Nephron (organoid): ENCODE data around the gene FBXO42.
A peak's percentile ranks its signal among the peaks of the same experiment; 100 is the strongest.

ENCODE experiments used
- H3K27ac Mint-ChIP-seq, 3 experiments: 2 replicates each; pipeline ENCODE4 v1.8.0; 2020; ENCODE audit warnings: mixed read lengths in 3 of 3, mild to moderate bottlenecking in 2 of 3, moderate library complexity in 1 of 3
- H3K27me3 Mint-ChIP-seq: 2 replicates; pipeline ENCODE4 v1.8.0; 2021; ENCODE audit warnings: low read depth, mild to moderate bottlenecking, moderate library complexity, mixed read lengths
- H3K36me3 Mint-ChIP-seq: 2 replicates; pipeline ENCODE4 v1.8.0; 2020; ENCODE audit warnings: low read depth, mixed read lengths
- H3K4me1 Mint-ChIP-seq: 2 replicates; pipeline ENCODE4 v1.8.0; 2020; ENCODE audit warnings: mixed read lengths
- H3K4me3 Mint-ChIP-seq, 3 experiments: 2 replicates each; pipeline ENCODE4 v1.8.0; 2020; ENCODE audit warnings: mild to moderate bottlenecking in 3 of 3, mixed read lengths in 3 of 3, moderate library complexity in 2 of 3
- H3K9me3 Mint-ChIP-seq: 2 replicates; pipeline ENCODE4 v1.8.0; 2020; ENCODE audit warnings: mixed read lengths
- TF ChIP-seq, protein P1 (sequence below), 3 experiments: fragments of 200-600 bp; sonication (generic); IDR thresholded peaks; one replicate each; pipeline ENCODE4 v1.5.0; 2021; ENCODE audit warnings: antibody characterized with exemption in 3 of 3; ENCODE audit not compliant: unreplicated experiment in 3 of 3

The FBXO42 gene

DNA sequence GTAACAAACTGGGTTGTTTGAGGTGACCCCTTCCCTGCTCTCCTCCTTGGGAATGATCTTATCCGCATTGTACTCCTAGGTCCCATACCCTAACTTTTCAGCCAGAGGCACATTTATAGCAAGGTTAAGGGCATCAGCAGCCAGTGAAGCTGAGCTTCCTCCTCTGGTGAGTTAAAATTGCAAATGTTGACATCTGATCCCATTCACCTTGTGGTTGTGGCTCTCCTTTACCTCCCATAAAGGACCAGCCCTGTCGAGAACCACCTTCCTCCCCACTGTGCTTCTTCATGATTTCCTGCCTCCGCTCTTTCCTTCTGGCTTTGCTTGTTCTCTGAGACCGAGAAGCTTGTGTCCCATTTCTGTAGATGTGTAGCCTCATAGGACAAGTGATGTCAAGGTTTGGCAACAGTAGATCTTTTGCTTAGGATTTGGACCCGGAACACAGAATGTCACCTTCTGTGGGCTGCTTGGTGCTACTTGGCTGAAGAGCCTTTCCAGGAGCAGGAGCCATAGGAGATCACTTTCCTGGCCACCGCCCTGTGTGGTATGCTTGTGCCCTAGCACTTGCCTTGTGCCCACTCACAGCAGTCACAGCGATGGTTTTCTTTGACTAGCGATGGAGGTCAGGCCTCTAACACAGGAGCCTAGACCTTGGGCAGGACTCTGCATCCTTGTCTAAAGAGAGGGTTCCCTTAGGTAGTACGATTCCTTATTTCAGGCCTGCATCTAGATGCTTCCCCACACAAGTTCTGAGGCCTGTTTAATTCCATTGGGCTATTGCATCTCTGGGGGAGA, 33.6 kb upstream of the FBXO42 start:
- Mint-ChIP-seq H3K36me3 (peaks cover 16% of the 10 kb centered on the region), H3K4me1 (peaks cover 50% of the 10 kb centered on the region), H3K27me3 (no peaks in the 10 kb centered on the region), H3K9me3 (no peaks in the 10 kb centered on the region), H3K4me3 (no peak overlapping the region), H3K27ac (peak overlapping the region in 2 of 3 experiments; percentile 72 to 82)
- TF ChIP-seq, protein P1, sequence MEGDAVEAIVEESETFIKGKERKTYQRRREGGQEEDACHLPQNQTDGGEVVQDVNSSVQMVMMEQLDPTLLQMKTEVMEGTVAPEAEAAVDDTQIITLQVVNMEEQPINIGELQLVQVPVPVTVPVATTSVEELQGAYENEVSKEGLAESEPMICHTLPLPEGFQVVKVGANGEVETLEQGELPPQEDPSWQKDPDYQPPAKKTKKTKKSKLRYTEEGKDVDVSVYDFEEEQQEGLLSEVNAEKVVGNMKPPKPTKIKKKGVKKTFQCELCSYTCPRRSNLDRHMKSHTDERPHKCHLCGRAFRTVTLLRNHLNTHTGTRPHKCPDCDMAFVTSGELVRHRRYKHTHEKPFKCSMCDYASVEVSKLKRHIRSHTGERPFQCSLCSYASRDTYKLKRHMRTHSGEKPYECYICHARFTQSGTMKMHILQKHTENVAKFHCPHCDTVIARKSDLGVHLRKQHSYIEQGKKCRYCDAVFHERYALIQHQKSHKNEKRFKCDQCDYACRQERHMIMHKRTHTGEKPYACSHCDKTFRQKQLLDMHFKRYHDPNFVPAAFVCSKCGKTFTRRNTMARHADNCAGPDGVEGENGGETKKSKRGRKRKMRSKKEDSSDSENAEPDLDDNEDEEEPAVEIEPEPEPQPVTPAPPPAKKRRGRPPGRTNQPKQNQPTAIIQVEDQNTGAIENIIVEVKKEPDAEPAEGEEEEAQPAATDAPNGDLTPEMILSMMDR (IDR thresholded peaks at IDR 0.05; ENCODE audit: unreplicated experiment in 3 of 3), result no peak

DNA sequence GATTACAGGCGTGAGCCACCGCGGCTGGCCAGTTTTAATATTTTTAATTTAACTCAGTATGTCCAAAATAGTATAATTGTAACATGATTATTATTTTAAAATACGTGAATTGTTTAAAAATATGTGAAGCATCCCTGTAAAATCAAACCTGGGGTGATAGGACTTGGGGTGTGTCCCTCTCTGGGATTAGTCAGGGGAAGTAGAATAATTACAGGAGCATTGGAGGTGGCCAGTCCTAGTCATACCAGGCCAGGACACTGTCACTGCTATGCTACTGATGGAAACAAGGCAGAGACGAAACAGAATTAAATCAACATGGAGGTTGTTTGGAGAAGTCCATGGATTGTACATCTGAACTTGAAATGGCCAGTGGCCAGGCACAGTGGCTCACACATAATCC, 31.6 kb upstream of the FBXO42 start:
- peak overlapping the region in 1 of 3 experiments; percentile 55 for H3K27ac Mint-ChIP-seq
- peaks cover 20% of the 10 kb centered on the region for H3K36me3 Mint-ChIP-seq
- no peaks in the 10 kb centered on the region for H3K27me3 Mint-ChIP-seq
- TF ChIP-seq, protein P1 (IDR thresholded peaks at IDR 0.05; ENCODE audit: unreplicated experiment in 3 of 3), result no peak
- H3K4me3 Mint-ChIP-seq, result no peak overlapping the region
- H3K9me3 Mint-ChIP-seq, result no peaks in the 10 kb centered on the region
- H3K4me1 Mint-ChIP-seq, result peaks cover 39% of the 10 kb centered on the region

- no peak overlapping the region for H3K27ac Mint-ChIP-seq
- H3K27me3 Mint-ChIP-seq, result no peaks in the 10 kb centered on the region
- peaks cover 37% of the 10 kb centered on the region for H3K4me1 Mint-ChIP-seq
- no peak overlapping the region for H3K4me3 Mint-ChIP-seq
- H3K36me3 Mint-ChIP-seq, result peaks cover 20% of the 10 kb centered on the region
- H3K9me3 Mint-ChIP-seq, result no peaks in the 10 kb centered on the region
- TF ChIP-seq, protein P1 (IDR thresholded peaks at IDR 0.05; ENCODE audit: unreplicated experiment in 3 of 3), result no peak
Measured at GRCh38 chr1:16380868-16381267, 28.6 kb upstream of the FBXO42 start.

GRCh38 chr1:16378443-16378842, 26.2 kb upstream of the FBXO42 start:
- Mint-ChIP-seq H3K4me1 (peaks cover 33% of the 10 kb centered on the region), H3K4me3 (no peak overlapping the region), H3K27me3 (no peaks in the 10 kb centered on the region), H3K27ac (no peak overlapping the region), H3K36me3 (peaks cover 23% of the 10 kb centered on the region), H3K9me3 (no peaks in the 10 kb centered on the region)
- TF ChIP-seq, protein P1 (IDR thresholded peaks at IDR 0.05; ENCODE audit: unreplicated experiment in 3 of 3), result no peak

DNA sequence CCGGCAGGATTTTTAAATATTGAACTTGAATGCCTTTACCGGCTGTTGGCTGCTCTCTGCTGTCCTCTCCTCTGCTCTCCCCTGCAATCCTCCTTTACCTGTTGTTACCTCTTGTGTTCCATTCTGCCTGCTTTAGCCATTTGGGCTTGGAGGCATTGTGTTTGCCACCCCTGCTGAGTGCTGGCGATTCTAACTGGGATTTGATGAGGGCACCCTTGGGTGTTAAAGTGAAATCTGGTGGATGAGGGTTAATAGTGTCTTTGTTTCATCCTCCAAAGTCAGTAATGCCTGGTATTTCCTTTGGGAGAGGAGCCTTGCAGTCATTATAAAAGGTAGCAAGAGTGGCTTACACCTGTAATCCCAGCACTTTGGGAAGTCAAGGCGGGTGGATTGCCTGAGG, 24.7 kb upstream of the FBXO42 start:
- H3K4me3 Mint-ChIP-seq, result no peak overlapping the region
- H3K9me3 Mint-ChIP-seq, result no peaks in the 10 kb centered on the region
- TF ChIP-seq, protein P1 (IDR thresholded peaks at IDR 0.05; ENCODE audit: unreplicated experiment in 3 of 3), result no peak
- no peaks in the 10 kb centered on the region for H3K27me3 Mint-ChIP-seq
- peaks cover 25% of the 10 kb centered on the region for H3K36me3 Mint-ChIP-seq
- peak overlapping the region; percentile 11 to 80 (median 23) for H3K27ac Mint-ChIP-seq
- H3K4me1 Mint-ChIP-seq, result peaks cover 41% of the 10 kb centered on the region
